Ureter (tissue), 1 donor: Measurements from ENCODE around the gene CCN2. TPM values are rescaled to one million over a fixed set of nuclear protein-coding genes. Genes with fewer than 3 reads are reported as not detected.

Source experiments
- DNase-seq: peaks from one replicate; pipeline ENCODE4 v3.0.0-alpha.2; 2020; ENCODE audit warnings: low spot score
- total RNA-seq: library from RNA; stranded (reverse); gene quantifications from one replicate; pipeline ENCODE4 v1.2.4, GENCODE V29; 2023
- donor health status: DM: yes; HTN: yes; CAD: no.

CCN2 gene
- total RNA-seq, 1 donor from 2014 or later, result 70.9 TPM

DNA sequence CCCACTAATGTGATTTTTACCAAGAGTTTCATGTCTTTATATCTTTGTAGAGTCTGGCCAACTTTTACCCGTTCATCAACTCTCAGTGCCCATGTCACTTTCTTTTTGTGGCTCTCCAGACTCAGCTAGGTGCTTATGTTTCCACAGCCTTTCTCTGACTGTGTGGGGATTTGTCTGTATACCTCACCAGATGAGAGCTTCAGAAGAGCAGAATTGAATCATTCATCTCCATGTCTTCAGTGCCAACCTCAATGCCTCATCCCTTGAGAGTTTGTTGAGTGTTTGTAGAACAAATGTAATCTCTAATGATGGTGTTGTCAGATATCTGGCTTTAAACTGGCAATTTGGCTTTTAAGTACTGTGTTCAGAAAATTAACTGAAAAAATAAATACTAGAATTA is 16.8 kb upstream of the CCN2 start:
- DNase-seq, result no peak

DNA sequence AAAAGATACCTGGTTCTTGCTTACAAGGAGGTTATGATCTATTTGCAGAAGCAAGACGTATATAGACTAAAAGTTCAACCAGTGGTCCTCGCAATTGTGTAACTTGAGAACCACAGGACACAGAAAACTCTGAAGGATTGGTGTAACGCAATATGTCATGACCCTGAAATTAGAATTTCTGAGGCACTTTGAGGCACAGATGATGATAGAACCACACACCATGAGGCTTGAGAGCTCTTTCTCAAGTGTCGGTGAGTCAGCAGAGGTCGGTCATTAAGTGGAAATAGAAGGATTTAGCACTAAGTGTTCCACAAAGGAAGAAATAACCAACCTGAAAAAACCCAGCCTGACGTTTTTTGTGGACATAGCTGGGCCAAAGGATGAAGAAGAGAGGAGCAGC is 15.3 kb upstream of the CCN2 start:
- no peak for DNase-seq

DNA sequence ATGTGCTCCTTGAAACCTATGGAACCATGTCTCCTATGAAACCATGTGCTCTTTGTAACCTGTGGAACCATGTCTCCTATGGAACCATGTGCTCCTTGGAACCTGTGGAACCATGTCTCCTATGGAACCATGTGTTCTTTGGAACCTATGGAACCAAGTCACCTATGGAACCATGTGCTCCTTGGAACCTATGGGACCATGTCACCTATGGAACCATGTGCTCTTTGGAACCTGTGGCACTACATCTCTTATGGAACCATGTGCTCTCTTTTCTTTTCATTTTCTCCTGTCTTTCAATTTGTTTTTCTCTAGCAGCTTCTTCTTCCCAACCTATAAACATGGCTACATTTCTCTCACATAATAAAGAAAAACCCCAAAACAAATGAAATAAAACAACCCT is 11.9 kb upstream of the CCN2 start:
- no peak for DNase-seq

- DNase-seq, result no peak
These were observed 9.4 kb upstream of the CCN2 start for GRCh38 chr6:131960371-131961133.

GRCh38 chr6:131958542-131959470 is 7.6 kb upstream of the CCN2 start:
- DNase-seq, result no peak

DNA sequence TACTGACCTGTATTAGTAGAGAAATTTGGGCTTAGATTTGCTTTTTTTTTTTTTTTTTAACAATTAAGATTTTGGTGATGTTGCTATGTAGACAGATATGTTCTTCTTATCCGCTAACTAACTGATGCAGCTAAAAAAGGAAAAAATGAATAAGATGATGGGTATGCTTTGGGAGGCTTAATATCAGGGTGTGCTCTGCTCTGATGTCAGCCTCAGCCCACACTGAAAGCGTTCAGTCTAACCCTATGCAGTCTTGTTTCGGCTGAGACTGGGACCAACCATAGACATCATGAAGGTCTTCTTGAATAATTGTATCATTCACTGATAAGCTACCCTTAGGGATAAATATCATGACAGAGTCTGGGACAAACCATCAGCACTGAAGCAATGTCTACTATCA is 6.9 kb upstream of the CCN2 start:
- no peak for DNase-seq

GRCh38 chr6:131955876-131956275 is 4.7 kb upstream of the CCN2 start:
- DNase-seq, result no peak

GRCh38 chr6:131955192-131955591 is 4.0 kb upstream of the CCN2 start:
- no peak for DNase-seq

DNA sequence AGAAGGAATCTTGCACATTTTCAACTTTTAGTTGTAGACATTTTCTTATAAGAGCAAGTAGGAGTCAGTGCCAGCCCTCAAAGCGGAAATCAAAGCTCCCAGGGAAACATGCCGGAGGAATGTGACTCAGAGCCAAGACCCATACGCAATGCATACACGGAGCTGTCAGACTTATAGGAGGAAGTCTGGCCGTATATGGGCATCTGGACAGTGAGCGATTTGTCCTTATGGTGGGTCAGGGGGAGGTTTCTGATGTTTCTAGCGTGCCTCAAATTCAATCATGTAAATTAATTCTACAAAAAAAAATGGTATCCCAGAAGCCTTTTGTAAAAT is 3.6 kb upstream of the CCN2 start:
- peak; percentile 64 for DNase-seq

- no peak for DNase-seq
These were observed 3.0 kb upstream of the CCN2 start for GRCh38 chr6:131954059-131954774.

GRCh38 chr6:131952886-131953509 is 1.8 kb upstream of the CCN2 start:
- no peak for DNase-seq

DNA sequence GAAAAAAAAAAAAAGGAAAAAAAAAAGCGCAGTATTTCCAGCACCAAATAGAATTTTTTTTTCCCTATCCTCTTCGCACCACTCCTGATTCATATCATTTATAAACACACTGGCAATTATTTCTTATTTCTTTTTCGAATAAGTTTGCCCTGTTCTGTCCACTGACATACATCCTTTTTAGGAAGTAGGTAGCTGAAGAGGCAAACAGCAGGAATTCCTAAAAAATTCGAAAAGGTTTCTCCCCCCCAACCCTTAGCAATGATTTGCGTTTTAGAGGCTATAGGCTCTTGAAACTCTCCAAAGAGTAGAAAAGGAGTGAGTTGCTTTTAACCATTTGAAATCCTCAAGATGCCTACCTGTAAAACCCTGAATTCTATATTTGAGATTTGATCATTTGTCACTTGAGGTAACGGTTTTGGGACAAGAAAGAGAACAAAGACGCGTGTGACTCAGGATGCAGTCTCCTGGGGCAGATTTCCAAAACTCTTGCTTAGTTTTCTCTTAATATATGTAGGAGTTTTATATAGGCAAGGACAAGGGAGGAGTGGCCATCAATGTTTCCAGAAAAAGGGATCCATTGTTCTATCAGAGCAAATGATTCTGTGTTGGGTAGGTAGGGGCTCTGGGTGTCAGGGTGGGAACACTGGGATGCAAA is 531 bp upstream of the CCN2 start:
- DNase-seq, result no peak

DNA sequence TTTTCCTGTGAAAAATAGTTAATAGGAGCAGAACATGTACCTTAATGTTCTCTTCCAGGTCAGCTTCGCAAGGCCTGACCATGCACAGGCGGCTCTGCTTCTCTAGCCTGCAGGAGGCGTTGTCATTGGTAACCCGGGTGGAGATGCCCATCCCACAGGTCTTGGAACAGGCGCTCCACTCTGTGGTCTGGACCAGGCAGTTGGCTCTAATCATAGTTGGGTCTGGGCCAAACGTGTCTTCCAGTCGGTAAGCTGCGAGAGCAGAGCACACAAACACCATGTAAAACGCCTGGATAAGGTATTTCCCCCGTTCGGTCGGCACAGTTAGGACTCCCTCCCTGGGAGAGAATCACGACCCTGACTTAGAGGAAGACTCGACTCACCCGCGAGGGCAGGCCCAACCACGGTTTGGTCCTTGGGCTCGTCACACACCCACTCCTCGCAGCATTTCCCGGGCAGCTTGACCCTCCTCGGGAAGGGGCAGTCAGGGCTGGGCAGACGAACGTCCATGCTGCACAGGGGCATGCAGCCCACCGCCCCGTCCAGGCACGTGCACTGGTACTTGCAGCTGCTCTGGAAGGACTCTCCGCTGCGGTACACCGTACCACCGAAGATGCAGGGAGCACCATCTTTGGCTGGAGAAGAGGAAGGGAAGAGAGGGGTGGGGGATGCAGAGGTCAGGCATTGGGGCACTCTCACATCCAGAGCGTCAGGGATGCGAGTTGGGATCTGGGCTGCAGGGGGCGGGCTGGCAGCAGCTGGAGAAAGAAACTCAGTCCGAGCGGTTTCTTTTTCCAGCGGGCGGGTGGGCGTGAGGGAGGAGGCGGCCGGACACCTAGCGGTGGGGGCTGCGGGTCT is 1.0 kb downstream of the CCN2 start:
- DNase-seq, result peak; percentile 87

- no peak for DNase-seq
These were observed 1.6 kb downstream of the CCN2 start for GRCh38 chr6:131949620-131949908.

GRCh38 chr6:131948692-131949619 is 2.2 kb downstream of the CCN2 start:
- peak; percentile 53 for DNase-seq

DNA sequence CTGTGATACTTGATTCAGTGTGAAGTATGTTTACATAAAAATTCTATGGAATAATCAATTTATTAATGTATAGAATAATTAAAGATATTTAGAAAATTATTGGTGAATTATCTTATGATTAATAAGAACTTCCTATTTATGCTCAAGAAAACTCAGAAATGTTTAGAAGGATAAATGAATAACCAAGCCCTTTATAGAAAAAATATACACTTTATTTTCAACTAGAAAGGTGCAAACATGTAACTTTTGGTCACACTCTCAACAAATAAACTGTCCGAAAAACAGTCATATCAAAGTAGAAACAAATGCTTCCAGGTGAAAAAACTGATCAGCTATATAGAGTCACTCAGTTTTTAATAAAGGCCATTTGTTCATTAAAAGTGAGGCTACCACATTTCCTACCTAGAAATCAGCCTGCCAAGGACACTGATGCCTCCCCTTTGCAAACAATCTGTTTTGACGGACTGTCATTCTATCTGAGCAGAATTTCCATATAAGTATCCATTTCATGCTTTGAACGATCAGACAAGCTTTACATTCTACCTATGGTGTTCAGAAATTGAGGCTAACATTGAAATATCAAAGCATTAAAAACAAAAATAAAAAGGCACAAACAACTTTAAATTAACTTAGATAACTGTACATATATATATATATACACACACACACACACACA is 3.0 kb downstream of the CCN2 start:
- DNase-seq, result no peak

- DNase-seq, result no peak
These were observed 3.9 kb downstream of the CCN2 start for GRCh38 chr6:131946992-131947955.
